GM21423 (cell line): ENCODE results near the gene RPL15.
"Not testable (repeated sequence)": the region's sequence is repeated elsewhere in the genome, so short reads cannot be mapped to it uniquely, and the experiment has no call there.

Experiments used
- ATAC-seq: cut with Tn5 transposase; IDR thresholded peaks from one replicate; pipeline ENCODE4 v1.9.1; 2021; ENCODE audit warnings: mild to moderate bottlenecking, moderate library complexity; ENCODE audit not compliant: unreplicated experiment

Gene RPL15

DNA sequence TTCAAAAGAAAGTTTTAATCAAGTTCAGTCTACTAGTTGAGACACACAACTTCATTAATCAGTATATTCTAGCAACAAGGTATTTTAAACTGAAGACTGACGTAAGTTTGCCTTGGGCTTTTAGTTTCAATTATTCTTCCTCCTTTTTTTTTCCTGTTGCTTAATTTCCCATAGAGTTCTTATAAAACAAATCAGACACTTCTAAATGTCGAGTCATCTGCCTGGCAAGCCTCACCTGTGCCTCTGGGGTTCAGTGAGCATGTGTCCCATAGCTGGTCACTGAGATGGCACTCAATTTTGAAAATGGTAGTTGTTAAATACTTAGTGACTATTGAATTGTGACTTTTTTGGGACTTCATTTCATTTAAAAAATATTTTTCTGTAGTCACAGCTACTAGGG lies 27.5 kb upstream of the RPL15 start:
- no peak for ATAC-seq

DNA sequence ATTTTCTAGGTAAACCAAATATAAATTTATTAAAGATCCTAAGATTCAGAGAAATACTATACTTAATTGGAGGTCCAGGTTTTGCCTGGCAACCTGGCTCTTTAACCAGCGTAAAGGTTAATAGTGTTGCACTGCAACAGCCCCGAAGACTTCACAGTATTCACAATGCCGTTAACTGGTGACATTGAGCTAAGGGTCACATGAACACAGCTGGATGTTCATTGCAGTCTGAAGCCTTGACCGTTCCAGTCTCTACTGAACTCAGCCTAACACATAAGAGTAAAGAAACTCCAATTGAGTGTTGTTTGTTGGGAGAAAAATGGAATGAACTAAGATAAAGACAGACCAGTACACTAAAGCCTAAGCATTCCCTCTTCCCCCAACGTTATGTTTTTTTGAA lies 27.0 kb upstream of the RPL15 start:
- no peak for ATAC-seq

DNA sequence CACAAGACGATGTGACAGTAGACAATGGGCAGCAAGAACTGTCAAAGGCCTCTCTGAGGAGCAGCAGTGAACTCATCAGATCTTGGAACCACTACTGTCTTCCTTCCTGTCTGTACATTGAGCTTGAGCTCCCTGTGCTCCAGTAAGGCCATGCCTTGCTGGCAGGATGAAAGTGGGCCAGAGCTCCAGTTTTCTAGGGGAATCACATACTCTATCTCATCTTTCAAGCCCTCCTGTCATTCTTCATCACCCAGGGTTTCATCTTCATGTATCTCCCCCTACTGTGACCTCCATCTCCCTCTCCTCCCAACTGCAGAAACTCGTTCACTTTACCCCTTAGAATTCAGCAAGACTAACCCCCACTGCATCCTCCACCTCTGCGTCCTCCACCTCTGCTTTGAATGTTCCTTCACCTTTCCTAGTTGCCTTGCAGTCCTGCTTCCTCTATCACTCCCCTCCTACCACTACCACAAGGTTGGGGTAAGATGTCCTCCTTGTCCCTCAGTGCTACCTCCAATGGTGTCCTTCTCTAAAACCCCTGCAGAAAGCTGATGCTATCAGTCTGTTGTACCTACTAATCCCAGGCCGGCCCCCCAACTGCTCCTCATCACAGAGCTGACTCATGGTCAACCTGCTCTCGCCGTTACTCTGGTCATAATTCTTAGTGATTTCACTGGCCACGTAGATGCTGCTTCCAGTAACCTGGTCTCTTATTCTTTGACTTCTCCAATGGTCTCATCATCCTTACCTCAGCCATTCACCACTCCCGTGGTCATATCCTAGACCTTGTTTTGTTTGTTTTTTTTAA lies 22.5 kb upstream of the RPL15 start:
- no peak for ATAC-seq

DNA sequence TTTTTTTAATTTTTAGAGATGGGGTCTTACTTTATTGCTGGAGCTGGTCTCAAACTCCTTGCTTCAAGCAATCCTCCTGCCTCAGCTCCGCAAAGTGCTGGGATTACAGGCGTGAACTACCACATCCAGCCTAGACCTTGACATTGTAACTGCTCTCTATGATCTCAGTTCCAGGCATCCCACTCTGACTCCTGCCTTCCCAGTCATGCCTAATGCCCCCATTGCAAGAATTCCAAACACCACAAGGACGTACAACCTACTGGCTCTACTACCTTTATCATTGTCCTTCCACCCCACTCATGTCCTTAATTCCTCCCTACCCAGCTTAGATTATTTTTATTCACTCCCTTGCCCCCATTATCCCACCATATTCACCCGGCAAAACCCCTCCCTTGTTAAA lies 21.8 kb upstream of the RPL15 start:
- ATAC-seq = no peak

DNA sequence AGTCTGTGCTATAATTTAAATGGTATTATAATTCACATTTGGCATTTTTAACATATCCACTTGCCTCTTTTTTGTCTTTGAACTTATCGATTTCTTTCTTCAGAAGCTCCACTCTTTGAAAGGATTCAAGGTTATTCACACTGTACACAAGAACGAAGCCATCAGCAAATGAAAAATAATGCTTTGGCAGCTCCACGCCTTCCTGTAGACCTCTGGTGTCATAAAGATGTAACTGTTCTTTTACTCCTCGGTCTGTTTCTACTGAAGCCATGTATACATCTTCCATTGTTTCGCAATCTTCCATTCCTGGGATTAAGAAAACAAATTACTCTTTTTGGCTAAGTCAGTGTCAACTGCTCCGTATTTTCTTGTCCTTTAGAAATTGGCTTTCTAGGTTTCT lies 16.2 kb upstream of the RPL15 start:
- no peak for ATAC-seq

DNA sequence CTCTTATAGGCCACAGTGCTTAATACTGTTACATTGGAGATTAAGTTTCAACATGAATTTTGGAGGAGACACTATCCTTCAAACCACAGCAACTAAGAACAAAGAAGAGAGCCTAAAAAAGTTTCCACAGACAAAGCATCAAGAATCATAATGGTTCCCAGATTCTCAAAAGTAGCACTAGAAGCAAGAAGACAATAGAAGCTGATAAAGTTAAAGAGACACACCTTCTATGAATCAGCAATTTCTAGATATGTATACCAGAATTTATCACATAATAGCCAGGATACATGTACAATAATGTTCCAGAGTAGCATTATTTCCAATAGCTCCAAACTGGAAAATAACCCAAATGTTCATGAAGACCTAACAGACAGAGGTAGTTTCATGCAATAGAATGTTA lies 12.4 kb upstream of the RPL15 start:
- ATAC-seq = no peak

DNA sequence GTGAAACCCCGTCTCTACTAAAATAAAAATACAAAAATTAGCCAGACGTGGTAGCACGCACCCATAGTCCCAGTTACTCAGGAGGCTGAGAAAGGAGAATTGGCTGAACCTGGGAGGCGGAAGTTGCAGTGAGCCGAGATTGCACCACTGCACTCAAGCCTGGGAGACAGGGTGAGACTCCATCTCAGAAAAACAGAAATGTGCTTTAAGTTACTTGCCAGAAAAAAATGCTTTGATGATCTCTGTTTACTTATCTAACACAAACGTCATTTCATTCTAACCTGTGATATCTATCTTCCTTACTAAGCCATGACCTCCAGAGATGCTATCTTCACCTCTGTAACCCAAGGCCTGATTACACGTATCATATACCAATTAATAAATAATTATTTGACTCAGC lies 7.6 kb upstream of the RPL15 start:
- ATAC-seq = no peak

DNA sequence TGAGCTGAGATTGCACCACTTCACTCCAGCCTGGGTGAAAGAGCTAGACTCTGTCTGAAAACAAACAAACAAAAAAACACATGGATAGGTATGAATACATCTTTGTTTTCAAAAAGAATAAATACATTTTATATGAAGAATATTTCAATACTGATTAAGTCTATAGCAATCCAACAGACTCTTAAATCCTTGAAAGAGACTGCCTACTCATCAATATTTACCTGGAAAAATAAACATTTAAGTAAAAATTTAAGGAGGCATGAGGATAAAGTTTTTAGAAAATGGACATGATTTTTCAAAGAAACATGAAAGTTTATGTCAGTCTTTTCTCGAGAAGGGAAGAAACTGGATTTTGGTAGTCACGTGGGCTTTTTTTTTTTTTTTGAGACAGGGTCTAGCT lies 5.5 kb upstream of the RPL15 start:
- no peak for ATAC-seq

DNA sequence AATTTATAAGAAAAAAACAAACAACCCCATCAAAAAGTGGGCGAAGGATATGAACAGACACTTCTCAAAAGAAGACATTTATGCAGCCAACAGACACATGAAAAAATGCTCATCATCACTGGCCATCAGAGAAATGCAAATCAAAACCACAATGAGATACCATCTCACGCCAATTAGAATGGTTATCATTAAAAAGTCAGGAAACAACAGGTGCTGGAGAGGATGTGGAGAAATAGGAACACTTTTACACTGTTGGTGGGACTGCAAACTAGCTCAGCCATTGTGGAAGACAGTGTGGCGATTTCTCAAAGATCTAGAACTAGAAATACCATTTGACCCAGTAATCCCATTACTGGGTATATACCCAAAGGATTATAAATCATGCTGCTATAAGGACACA lies 4.6 kb upstream of the RPL15 start:
- ATAC-seq = not testable (repeated sequence)

DNA sequence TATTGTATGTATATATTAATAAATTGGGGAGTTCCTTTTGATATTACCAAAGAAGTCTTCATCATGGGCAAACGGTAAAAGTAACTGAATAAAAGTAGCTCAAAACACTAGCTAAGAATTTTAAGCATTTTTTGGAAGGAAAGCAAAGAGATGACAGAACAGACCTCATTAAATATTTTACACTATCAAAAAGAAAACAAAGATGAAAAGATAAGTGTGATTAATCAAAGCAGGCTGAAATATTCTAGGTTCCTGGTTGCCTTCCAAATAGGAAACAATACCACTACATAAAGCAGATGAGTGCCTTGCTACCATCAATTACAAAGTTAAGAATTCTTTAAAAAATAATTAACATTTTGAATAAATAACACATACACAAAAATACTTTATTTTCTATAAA lies 3.8 kb upstream of the RPL15 start:
- ATAC-seq = no peak

DNA sequence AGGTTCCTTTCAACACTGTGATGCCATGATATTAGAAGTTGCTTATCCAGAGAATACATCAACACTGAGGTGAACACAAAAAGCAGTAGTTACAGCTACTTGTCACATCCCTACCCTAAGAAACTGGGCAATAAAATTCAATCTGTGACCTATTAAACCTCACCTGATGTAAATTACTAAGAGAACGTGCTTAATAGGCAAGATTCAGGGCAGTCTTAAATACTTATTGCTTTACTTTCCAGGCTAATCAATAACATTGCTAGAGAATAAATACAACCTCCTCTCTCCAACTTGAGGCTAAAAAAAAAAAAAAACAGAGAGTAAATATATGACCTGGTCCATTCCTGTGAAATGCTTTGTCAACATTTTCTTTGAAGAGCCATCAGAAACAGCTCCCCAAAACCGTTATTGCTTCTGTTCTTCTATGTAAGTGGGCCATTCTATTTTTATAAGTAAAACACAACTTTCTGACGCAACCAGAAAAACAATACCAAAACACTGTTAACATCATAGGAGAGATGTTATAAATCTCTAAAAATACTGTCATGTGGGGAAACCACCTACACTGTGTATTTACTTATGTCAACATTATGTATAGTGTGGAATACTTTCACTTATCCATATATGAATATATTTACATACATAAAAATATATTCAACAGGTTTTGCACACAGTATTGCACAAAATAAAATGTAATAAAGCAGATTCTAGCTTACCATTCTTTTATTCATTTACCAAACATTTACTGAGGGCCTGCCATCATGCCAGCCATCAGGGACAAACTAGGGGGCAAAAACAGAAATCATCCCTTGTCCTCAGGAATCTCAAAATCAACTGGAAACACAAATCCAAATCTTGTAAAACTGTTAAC lies 2.8 kb upstream of the RPL15 start:
- no peak for ATAC-seq

DNA sequence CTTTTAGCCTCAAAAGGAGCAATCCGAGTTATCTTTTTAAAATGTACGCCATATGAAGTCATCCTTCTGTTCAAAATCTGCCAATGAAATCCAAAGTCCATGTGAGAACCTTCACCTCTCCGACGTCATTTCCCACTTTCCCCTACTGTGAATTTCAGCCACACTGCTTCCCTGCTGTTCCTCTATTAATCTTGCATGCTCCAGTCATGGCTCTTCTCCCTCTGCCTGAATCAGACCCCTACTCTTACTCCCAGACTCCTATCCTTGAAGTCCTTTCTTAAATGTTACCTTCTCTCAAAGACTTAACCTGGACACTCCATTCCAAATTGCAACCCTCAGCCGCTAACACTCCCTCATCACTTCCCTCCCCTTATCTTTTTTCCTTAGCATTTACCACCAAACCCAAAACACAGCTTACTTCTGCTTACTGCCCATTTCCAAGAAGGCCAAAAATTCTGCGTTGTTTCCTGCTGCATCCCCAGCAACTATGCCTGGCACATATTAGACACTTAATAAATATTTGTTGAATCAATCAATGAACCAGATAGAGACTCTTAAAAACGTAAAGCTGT lies 1.3 kb upstream of the RPL15 start:
- no peak for ATAC-seq

DNA sequence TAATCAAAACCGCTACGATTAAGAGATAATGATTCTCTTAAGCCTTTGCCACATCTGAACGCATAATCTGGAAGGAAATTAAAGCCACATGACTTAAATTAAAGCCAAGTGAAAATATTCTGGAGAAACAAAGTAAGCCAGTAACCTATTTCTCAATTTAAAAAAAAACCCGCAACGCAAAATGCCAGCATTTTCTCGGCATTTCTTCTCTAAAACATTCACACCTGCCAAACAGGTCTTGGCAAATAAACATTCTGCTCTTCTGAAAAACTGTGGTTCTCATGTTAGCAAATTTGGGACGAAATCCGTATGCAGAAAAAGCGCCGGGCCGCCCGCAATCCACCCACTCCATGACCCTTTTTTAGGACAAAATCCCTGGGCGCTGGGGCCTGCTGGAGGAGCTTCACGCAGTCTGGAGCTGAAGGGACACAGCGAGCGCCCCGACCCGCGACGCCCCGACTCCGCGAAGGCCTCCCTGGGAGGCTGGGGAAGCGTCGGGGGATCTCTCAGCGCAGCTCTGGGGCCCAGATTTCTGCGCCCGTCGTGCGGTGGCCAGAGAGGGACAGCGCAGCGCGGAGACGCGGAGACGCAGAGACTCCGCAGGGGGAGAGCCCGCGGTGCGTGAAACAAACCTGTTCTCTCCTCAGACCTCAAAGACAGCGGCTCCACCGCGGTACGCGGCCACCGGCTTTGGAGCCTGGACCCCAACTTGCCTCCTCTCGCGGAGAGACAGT lies 613 bp upstream of the RPL15 start:
- peak; percentile 40 for ATAC-seq

DNA sequence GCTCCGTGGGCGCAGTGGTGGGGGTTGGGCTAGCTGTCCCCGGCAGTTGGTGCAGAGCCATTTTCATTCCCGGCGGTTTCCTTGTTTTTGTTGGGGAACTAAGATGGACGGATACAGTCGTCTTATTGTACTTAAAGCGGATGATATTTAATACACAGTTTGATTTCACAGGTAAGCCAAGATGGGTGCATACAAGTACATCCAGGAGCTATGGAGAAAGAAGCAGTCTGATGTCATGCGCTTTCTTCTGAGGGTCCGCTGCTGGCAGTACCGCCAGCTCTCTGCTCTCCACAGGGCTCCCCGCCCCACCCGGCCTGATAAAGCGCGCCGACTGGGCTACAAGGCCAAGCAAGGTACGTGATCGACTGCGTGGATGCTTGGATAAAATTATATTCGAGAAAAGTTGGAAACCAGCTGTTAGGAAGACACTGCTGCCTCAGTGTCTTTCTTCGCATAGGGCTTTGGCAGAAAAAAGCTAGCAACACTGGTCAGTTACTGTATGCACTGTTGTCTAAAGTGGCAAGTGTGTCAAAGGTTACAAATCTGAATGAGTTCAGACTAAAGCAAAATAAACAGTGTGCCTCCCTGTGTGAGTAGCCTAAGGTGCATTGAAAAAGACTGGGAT lies 859 bp downstream of the RPL15 start:
- ATAC-seq = not testable (repeated sequence)

DNA sequence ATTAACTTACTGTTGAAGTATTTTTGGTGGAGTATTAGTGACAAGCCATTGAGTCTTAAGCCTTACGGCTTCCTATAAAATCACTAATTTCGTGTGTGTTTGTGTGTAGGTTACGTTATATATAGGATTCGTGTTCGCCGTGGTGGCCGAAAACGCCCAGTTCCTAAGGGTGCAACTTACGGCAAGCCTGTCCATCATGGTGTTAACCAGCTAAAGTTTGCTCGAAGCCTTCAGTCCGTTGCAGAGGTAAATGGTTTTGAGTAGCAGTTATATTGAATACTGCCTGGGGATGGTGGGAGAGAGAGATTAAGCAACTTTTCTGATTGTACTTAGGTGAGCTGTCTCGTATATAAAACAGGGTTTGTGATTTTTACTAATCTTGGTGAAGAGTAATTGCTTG lies 1.4 kb downstream of the RPL15 start:
- not testable (repeated sequence) for ATAC-seq

DNA sequence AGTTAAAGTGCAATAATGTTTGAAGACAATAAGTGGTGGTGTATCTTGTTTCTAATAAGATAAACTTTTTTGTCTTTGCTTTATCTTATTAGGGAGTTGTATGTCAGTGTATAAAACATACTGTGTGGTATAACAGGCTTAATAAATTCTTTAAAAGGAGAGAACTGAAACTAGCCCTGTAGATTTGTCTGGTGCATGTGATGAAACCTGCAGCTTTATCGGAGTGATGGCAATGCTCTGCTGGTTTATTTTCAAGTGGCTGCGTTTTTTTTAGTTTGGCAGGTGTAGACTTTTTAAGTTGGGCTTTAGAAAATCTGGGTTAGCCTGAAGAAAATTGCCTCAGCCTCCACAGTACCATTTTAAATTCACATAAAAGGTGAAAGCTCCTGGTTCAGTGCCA lies 2.7 kb downstream of the RPL15 start:
- ATAC-seq = no peak

DNA sequence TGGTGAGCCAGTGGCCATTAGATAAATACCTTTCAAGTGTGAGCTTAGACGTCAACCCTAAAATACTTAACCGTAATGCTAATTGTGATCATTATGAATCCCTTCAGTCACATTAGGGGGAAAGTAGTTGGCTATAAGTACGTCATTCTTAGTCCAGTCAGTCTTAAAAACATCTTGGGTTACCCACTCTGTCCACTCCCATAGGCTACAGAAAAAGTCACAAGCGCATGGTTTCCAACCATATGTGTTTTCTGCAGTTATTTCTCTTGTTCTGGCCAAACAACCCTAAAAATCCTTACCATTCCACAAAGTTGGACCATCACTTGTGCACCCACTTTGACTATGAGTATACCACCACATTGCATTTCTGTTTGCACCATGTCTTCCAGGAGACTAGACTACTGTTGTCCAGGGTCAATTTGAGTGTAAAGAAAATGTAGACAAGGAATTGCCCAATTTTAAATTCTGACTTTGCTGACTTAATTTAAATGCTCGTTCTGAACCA lies 3.3 kb downstream of the RPL15 start:
- ATAC-seq = no peak

DNA sequence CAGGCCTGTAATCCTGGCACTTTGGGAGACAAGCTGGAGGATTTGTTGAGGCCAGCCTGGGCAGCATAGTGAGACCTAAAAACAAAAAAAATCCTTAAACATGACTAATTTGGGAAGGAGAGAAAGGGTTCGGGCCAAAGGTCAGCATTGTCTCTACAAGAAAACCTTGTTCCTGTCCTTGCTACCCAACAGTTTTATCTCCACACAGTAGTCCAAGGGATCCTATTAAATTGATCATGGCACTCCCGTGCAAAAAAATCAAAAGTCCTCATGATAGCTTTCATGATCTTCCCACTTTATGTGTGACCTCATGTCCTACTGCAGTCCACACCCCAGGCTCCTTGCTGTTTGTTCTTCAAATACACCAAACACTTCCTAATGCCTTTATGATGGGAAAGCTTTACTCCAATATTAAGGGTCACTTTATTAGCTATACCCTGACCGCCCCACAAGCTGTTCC lies 4.2 kb downstream of the RPL15 start:
- no peak for ATAC-seq

DNA sequence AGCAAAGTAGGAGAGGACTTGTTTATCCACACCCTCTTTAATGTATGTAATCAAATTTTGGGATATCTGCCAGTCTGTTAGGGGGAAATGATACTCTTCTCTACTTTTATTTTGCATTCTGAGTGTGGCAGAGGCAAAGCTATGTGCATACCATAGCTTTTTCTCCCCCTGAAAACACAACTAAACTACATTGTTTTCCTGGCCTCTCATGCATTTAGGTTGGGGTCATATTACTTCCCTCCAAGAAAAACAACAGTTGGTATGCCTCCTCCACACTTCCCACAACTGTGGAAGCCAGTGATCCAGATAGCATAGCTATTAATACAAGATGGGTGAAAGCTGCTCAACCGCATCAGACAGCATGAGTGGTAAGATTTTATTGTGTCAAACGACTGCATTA lies 6.9 kb downstream of the RPL15 start:
- ATAC-seq = no peak

DNA sequence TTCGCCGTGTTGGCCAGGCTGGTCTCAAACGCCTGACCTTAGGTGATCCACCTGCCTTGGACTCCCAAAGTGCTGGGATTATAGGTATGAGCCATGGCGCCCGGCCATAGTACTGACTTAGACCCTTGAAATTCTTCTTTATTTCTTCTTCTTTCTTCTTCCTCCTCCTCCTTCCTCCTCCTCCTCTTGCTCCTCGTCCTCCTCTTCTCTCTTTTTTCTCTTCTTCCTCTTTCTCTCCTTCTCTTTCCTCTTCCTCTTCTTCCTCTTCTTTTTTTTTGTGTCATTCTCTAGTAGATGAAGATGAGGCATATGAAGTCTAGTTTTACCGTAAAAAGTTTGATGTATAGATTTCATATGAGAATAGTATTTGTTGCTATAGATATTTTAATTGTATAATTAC lies 9.3 kb downstream of the RPL15 start:
- ATAC-seq = no peak
